Lower leg skin (tissue), 4 donors: ENCODE data around the gene LETMD1. TPM values are rescaled to one million over a fixed set of nuclear protein-coding genes. Genes with fewer than 3 reads are reported as not detected.

Experiments
- DNase-seq, 2 donors: peaks; one replicate each; pipeline ENCODE4 v3.0.0-alpha.2; 2019; ENCODE audit warnings: low spot score in 2 of 2
- H3K4me3 ChIP-seq: fragments of 200-600 bp; sonication (generic); 2 replicates; pipeline ENCODE4 v1.5.1; 2017; ENCODE audit warnings: mild to moderate bottlenecking, low read depth; ENCODE audit not compliant: poor library complexity, severe bottlenecking
- POLR2A ChIP-seq, 2 donors: fragments of 450-650 bp; IDR thresholded peaks; one replicate each; pipeline ENCODE4 v1.6.1; 2016 to 2017; ENCODE audit warnings: antibody characterized with exemption in 2 of 2, mild to moderate bottlenecking in 1 of 2, moderate library complexity in 1 of 2
- WGBS, 2 donors: methylation state at CpG; one replicate each; pipeline ENCODE4 v1.1.5; 2018; 5-methylcytosine and 5-hydroxymethylcytosine counted together
- intact Hi-C: fragments of 100-400 bp; cut with DNase I; formaldehyde crosslinking; loops from one replicate; pipeline ENCODE4 v1.15.0; 2023; ENCODE audit warnings: low total_unique reads
- total RNA-seq, 4 donors: library from RNA; depleted of rRNA; stranded (reverse); fragments of >200 nt; gene quantifications; one replicate each; pipeline ENCODE4 v1.1.0, GENCODE V29; 2016
- TF ChIP-seq, protein P1 (sequence below), 3 donors: fragments of 450-650 bp; IDR thresholded peaks; one replicate each; pipeline ENCODE4 v1.5.1; 2016; ENCODE audit warnings: antibody characterized with exemption in 3 of 3, mild to moderate bottlenecking in 3 of 3, moderate library complexity in 2 of 3

Gene LETMD1
- total RNA-seq, 4 donors from 2014 or later: 51.3 to 75.1 (median 56.6) TPM

DNA sequence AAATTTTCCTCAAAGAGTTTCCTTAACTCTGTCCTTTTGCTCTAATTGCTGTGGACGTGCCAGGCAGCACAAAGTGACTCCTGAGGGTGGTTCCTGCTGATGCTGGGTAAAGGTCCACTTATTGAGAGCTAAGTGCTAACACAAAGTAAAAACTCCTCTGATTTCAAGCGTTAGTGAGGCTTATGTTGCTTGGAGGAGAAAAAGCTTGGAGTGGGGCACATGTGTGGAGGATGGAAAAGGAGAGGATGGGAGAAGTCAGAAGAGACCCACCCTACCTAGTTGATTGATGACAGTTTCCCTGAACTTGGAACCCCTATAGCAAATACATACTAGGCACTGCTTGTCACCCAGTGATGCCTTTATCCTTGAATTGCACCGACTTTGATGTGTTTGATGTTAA, 11.8 kb upstream of the LETMD1 start:
- intact Hi-C loops: no loop called here
- no peak for DNase-seq
- 72 to 75% methylated on average over 3 of the region's 3 CpGs for WGBS, 2 donors

DNA sequence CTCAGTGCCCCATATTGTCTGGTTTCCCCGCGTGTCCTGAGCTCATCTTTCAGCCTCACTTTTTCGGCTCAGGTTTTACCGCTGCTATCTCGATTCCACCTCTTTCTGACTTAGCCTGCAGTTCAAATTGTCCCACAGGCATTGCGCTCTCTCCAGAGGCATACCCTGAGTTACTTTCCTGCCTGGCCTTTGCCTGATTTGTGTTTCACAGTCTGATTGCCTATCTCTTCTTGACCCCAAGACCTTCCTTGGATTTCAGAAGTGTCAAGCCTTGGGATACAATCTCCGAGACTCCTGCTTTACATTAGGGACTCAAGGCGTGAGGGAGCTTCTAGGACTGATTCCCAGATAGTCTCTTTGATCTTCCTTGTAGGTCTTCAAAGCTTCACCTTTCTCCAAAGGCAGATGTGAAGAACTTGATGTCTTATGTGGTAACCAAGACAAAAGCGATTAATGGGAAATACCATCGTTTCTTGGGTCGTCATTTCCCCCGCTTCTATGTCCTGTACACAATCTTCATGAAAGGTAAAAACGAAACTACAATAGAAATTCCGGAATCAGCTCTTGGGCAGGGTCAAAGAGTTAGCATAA, 629 bp downstream of the LETMD1 start:
- 20 to 23% methylated on average over 14 of the region's 14 CpGs for WGBS, 2 donors
- H3K4me3 ChIP-seq: peak overlapping the region; percentile 50
- intact Hi-C loops: no loop called here
- TF ChIP-seq POLR2A (IDR thresholded peaks at IDR 0.05): no peak
- TF ChIP-seq, protein P1, sequence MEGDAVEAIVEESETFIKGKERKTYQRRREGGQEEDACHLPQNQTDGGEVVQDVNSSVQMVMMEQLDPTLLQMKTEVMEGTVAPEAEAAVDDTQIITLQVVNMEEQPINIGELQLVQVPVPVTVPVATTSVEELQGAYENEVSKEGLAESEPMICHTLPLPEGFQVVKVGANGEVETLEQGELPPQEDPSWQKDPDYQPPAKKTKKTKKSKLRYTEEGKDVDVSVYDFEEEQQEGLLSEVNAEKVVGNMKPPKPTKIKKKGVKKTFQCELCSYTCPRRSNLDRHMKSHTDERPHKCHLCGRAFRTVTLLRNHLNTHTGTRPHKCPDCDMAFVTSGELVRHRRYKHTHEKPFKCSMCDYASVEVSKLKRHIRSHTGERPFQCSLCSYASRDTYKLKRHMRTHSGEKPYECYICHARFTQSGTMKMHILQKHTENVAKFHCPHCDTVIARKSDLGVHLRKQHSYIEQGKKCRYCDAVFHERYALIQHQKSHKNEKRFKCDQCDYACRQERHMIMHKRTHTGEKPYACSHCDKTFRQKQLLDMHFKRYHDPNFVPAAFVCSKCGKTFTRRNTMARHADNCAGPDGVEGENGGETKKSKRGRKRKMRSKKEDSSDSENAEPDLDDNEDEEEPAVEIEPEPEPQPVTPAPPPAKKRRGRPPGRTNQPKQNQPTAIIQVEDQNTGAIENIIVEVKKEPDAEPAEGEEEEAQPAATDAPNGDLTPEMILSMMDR (IDR thresholded peaks at IDR 0.05): no peak
- no peak for DNase-seq

More for the DNA sequence above, 11.8 kb upstream of the LETMD1 start:
- no peak overlapping the region for H3K4me3 ChIP-seq
- TF ChIP-seq POLR2A (IDR thresholded peaks at IDR 0.05): no peak
- TF ChIP-seq, protein P1 (IDR thresholded peaks at IDR 0.05): no peak

DNA sequence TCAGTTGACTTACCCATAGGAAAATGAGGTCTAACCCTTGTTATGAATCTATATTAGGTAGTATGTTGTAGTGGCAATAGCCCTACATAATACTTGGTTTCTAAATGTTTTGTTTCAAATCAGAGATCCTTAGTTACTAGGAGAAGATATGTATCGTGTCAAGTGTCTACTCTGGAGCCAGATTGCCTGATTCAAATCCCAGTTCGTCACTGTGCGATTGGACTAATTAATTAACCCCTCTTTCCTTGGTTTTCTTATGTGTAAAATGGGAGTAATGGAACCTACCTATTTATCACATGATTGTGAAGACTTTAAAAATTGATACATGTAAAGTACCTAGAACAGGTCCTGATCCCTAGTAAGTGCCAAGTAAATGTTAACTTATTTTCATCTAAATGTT, 1.4 kb downstream of the LETMD1 start:
- DNase-seq: no peak
- H3K4me3 ChIP-seq: no peak overlapping the region
- intact Hi-C loops: no loop called here
- TF ChIP-seq, protein P1 (IDR thresholded peaks at IDR 0.05): no peak
- TF ChIP-seq POLR2A (IDR thresholded peaks at IDR 0.05): no peak
- 65 to 67% methylated on average over 3 of the region's 3 CpGs for WGBS, 2 donors

DNA sequence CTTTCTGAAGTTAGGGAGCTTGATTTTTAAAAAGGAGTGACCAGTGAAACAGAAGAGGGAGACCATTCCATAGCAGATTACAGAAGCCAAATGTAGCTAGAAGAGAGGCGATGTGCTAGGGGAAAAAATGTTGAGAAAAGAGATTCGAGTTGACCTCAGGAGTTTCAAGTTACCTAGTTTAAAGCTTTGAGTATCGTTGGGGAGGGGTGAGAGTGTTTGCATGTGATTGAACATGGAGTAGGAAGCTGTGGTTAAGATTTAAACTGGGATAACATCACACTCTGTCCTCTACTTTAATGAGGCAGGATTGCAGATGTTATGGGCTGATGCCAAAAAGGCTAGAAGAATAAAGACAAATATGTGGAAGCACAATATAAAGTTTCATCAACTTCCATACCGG, 3.7 kb downstream of the LETMD1 start:
- WGBS, 2 donors: 51 to 77% methylated on average over 4 of the region's 4 CpGs
- intact Hi-C loops: no loop called here
- no peak for DNase-seq
- TF ChIP-seq, protein P1 (IDR thresholded peaks at IDR 0.05): no peak
- no peak for TF ChIP-seq POLR2A (IDR thresholded peaks at IDR 0.05)
- H3K4me3 ChIP-seq: no peak overlapping the region

DNA sequence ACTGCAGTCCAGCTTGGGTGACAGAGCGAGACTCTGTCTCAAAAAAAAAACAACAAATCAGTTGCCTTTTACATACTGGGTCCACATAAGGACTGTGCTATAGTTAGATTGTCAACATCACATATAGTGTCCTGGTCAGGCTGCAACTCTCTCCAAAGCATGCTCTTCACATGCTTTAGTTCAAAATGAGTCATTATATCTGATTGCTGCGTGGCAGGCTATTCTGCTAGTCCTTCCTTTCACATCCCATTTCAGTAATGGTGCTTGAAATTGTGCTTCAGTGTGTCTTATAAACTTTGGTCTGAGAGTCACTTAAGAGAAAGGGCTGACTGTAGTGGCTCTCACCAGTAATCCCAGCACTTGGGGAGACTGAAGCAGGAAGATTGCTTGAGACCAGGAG, 6.9 kb downstream of the LETMD1 start:
- 94 to 95% methylated on average over 2 of the region's 2 CpGs for WGBS, 2 donors
- intact Hi-C loops: no loop called here
- no peak for DNase-seq
- TF ChIP-seq, protein P1 (IDR thresholded peaks at IDR 0.05): no peak
- no peak for TF ChIP-seq POLR2A (IDR thresholded peaks at IDR 0.05)
- no peak overlapping the region for H3K4me3 ChIP-seq

DNA sequence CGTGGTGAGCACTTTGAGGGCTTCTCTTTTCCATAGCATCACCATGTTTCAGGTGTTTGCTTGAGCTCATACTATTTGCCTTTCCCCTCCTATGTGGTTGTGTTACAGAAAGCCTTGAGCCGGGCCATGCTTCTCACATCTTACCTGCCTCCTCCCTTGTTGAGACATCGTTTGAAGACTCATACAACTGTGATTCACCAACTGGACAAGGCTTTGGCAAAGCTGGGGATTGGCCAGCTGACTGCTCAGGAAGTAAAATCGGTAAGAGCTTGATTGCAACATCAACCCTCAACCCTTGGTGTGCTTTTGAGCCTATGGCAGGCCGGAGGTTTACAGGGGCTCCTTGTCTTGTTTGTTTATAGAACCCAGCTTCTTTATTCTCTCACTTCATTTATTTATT, 8.1 kb downstream of the LETMD1 start:
- WGBS, 2 donors: 65 to 75% methylated on average over 5 of the region's 5 CpGs
- no peak for DNase-seq
- intact Hi-C loops: no loop called here
- no peak overlapping the region for H3K4me3 ChIP-seq
- TF ChIP-seq POLR2A (IDR thresholded peaks at IDR 0.05): no peak
- TF ChIP-seq, protein P1 (IDR thresholded peaks at IDR 0.05): no peak
